H1 (cell line): ENCODE data around the gene WDR35.

Experiments
- EZH2 ChIP-seq: fragments of 200-600 bp; sonication (generic); IDR thresholded peaks from 2 replicates; pipeline ENCODE4 v1.7.1; 2012; ENCODE audit warnings: low read depth, mild to moderate bottlenecking, moderate library complexity, low read length, inconsistent platforms; ENCODE audit not compliant: severe bottlenecking
- KDM1A ChIP-seq: fragments of 200-600, 300-600 bp; sonication (generic); IDR thresholded peaks from 2 replicates; pipeline ENCODE4 v1.7.1; 2016; ENCODE audit warnings: mild to moderate bottlenecking, low read length, borderline replicate concordance
- POLR2A ChIP-seq, 2 experiments: IDR thresholded peaks; 1 replicate in 1 of 2; 2 replicates in 1 of 2; pipeline ENCODE4 v1.6.1; 2011; ENCODE audit warnings: low read depth in 2 of 2, low read length in 2 of 2, mild to moderate bottlenecking in 2 of 2; ENCODE audit errors: control extremely low read depth in 1 of 2
- SRF ChIP-seq: IDR thresholded peaks from 2 replicates; pipeline ENCODE4 v1.6.1; 2011; ENCODE audit warnings: mild to moderate bottlenecking, low read depth, low read length, moderate library complexity
- TAF1 ChIP-seq: IDR thresholded peaks from 2 replicates; pipeline ENCODE4 v1.6.1; 2011; ENCODE audit warnings: mild to moderate bottlenecking, low read depth, low read length
- TAF7 ChIP-seq: optimal IDR thresholded peaks from 2 replicates; pipeline ENCODE3; 2011; ENCODE audit warnings: low read depth, mild to moderate bottlenecking, inconsistent platforms, low read length, moderate library complexity, borderline replicate concordance
- TF ChIP-seq, protein P1 (sequence below): IDR thresholded peaks from 2 replicates; pipeline ENCODE4 v1.6.1; 2012; ENCODE audit warnings: inconsistent platforms
- TF ChIP-seq, protein P2 (sequence below), 3 experiments: IDR thresholded peaks; 1 replicate in 2 of 3; 2 replicates in 1 of 3; pipeline versions ENCODE4 v1.5.1 to v1.6.1; 2011; ENCODE audit warnings: low read length in 3 of 3, mild to moderate bottlenecking in 3 of 3, inconsistent platforms in 2 of 3, low read depth in 1 of 3, moderate library complexity in 1 of 3; ENCODE audit not compliant: insufficient read depth in 1 of 3; ENCODE audit errors: control extremely low read depth in 1 of 3

DNA sequence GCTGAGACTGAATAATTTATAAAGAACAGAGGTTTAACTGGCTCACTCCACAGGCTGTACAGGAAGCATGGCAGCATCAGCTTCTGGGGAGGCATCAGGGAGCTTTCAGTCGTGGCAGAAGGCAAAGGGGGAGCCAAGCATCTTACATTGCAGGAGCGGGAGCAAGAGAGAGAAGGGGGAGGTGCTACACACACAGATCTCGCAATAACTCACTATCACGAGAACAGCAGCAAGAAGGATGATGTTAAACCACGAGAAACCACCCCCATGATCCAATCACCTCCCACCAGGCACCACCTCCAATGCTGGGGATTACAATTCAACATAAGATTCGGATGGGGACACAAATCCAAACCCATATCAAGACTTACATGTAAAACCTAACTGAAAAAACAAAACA is 40.3 kb upstream of the WDR35 start:
- TF ChIP-seq EZH2 (no peak), POLR2A (IDR thresholded peaks at IDR 0.05; ENCODE audit: control extremely low read depth in 1 of 2, low read depth in 2 of 2, low read length in 2 of 2) (no peak), SRF (no peak), TAF7 (no peak), KDM1A (no peak), TAF1 (no peak)
- TF ChIP-seq, protein P1, sequence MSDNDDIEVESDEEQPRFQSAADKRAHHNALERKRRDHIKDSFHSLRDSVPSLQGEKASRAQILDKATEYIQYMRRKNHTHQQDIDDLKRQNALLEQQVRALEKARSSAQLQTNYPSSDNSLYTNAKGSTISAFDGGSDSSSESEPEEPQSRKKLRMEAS, result no peak
- TF ChIP-seq, protein P2, sequence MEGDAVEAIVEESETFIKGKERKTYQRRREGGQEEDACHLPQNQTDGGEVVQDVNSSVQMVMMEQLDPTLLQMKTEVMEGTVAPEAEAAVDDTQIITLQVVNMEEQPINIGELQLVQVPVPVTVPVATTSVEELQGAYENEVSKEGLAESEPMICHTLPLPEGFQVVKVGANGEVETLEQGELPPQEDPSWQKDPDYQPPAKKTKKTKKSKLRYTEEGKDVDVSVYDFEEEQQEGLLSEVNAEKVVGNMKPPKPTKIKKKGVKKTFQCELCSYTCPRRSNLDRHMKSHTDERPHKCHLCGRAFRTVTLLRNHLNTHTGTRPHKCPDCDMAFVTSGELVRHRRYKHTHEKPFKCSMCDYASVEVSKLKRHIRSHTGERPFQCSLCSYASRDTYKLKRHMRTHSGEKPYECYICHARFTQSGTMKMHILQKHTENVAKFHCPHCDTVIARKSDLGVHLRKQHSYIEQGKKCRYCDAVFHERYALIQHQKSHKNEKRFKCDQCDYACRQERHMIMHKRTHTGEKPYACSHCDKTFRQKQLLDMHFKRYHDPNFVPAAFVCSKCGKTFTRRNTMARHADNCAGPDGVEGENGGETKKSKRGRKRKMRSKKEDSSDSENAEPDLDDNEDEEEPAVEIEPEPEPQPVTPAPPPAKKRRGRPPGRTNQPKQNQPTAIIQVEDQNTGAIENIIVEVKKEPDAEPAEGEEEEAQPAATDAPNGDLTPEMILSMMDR (IDR thresholded peaks at IDR 0.05; ENCODE audit: control extremely low read depth in 1 of 3, insufficient read depth in 1 of 3, low read depth in 1 of 3, low read length in 3 of 3), result no peak
